Thoracic aorta (tissue), 2 donors: Measurements from ENCODE around the gene CSNK2B. TPM values are rescaled to one million over a fixed set of nuclear protein-coding genes. Genes with fewer than 3 reads are reported as not detected.

ENCODE experiments used
- ATAC-seq: fragments of 150-250 bp; one replicate; pipeline ENCODE4 v1.8.0; 2017; ENCODE audit warnings: low read depth; ENCODE audit not compliant: insufficient number of reproducible peaks, low FRiP score
- DNase-seq: peaks from one replicate; pipeline ENCODE4 v3.0.0-alpha.2; 2020; ENCODE audit warnings: low spot score
- H3K27ac ChIP-seq, 2 donors: fragments of 200-600 bp; sonication (generic); 1 replicate in 1 of 2; 2 replicates in 1 of 2; pipeline ENCODE4 v1.5.1; 2016; ENCODE audit warnings: mild to moderate bottlenecking in 2 of 2, moderate library complexity in 2 of 2
- H3K27me3 ChIP-seq: fragments of 200-600 bp; sonication (generic); replicated peaks from 2 replicates; pipeline ENCODE4 v1.6.0; 2016; ENCODE audit warnings: mild to moderate bottlenecking; ENCODE audit not compliant: insufficient read depth
- H3K36me3 ChIP-seq: fragments of 200-600 bp; sonication (generic); one replicate; pipeline ENCODE4 v1.5.1; 2016
- H3K4me1 ChIP-seq, 2 donors: fragments of 200-600 bp; sonication (generic); 1 replicate in 1 of 2; 2 replicates in 1 of 2; pipeline versions ENCODE4 v1.5.1 to v1.6.0; 2016; ENCODE audit warnings: low read depth in 2 of 2, mild to moderate bottlenecking in 1 of 2; ENCODE audit not compliant: control insufficient read depth in 1 of 2
- H3K4me3 ChIP-seq: fragments of 200-600 bp; sonication (generic); 2 replicates; pipeline ENCODE4 v1.5.1; 2016; ENCODE audit warnings: mild to moderate bottlenecking
- H3K9me3 ChIP-seq: fragments of 200-600 bp; sonication (generic); 2 replicates; pipeline ENCODE4 v1.5.1; 2016
- total RNA-seq, 2 donors: library from RNA; depleted of rRNA; stranded (reverse); fragments of >200 nt; gene quantifications; one replicate each; pipeline versions ENCODE4 v1.1.0 to v1.2.3, GENCODE V29; 2016
- TF ChIP-seq, protein P1 (sequence below): fragments of 200-600 bp; sonication (generic); IDR thresholded peaks from one replicate; pipeline ENCODE4 v1.5.1; 2019; ENCODE audit warnings: antibody characterized with exemption

CSNK2B gene
- total RNA-seq, 2 donors from 2014 or later, result 175 to 202 TPM

DNA sequence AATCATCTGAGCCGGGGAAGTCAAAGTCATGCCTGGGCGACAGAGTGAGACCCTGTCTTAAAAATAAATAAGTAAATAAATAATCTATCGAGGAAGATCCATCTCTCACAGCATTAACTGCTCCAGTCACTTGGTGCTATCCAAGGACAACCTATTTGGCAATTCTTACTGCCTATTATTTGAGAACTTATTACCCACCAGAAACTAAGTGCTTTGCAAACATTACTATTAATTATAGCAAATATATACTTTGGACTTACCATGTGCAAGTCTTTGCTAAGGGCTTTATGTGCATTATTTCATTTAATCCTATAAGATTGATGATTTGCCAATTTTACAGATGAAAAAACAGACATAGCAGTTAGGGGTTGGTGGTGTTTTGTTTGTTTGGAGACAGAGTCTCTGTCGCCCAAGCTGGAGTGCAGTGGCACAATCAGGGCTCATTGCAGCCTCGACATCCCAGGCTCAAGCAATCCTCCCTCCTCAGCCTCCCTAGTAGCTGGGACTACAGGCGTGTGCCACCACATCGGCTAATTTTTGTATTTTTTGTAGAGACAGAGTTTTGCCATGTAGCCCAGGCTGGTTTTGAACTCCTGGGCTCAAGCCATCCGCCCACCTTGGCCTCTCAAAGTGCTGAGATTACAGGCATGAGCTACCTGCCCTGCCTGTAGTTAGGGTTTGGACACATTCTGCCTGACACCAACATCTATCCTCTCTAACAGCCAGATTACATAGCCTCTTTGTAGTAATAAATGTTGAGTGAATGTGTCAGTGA is 11.1 kb upstream of the CSNK2B start:
- H3K36me3 ChIP-seq, result peaks cover 2% of the 10 kb centered on the region
- H3K9me3 ChIP-seq, result no peaks in the 10 kb centered on the region
- no peak overlapping the region for H3K27ac ChIP-seq
- no peaks in the 10 kb centered on the region for H3K27me3 ChIP-seq
- H3K4me1 ChIP-seq, result peaks cover 24 to 50% of the 10 kb centered on the region in 2 donors
- DNase-seq, result no peak
- no peak for ATAC-seq
- H3K4me3 ChIP-seq, result no peak overlapping the region
- TF ChIP-seq, protein P1, sequence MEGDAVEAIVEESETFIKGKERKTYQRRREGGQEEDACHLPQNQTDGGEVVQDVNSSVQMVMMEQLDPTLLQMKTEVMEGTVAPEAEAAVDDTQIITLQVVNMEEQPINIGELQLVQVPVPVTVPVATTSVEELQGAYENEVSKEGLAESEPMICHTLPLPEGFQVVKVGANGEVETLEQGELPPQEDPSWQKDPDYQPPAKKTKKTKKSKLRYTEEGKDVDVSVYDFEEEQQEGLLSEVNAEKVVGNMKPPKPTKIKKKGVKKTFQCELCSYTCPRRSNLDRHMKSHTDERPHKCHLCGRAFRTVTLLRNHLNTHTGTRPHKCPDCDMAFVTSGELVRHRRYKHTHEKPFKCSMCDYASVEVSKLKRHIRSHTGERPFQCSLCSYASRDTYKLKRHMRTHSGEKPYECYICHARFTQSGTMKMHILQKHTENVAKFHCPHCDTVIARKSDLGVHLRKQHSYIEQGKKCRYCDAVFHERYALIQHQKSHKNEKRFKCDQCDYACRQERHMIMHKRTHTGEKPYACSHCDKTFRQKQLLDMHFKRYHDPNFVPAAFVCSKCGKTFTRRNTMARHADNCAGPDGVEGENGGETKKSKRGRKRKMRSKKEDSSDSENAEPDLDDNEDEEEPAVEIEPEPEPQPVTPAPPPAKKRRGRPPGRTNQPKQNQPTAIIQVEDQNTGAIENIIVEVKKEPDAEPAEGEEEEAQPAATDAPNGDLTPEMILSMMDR, result no peak

DNA sequence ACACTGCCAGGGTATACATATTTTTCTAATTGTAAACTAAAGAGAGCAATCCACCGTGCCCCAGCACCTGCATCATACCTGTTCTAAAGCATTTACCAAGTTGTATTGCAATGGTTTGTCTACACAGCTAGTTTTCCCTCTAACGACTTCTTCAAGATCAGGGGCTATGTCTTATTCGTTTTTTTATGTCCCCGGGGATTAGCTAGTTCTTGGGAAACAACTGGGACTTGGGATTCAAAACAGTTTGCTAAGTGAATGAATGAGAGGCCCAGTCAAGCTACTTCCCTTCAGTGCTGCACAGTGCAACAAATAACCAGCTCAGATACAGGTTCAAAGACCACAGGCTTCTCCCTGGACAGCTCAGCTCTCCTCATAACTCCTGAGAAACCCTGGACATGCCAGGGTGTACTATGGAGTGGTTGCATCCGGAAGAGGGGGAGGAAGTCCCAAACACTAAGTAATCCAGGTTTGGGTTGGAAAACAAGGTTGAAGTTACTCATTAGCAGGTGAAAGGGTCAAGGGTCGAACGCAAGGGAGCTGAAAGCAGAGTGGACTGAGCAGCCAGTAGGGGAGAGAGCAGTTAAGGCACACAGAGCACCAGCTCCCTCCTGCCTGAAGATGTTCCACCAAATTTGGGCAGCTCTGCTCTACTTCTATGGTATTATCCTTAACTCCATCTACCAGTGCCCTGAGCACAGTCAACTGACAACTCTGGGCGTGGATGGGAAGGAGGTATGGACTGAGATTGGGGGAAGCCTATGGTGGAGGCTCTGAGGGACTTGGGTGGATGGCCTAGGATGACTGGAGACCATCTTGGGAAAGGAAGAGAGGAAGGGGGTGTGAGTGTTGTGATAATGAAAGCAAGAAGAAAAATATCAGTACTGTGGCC is 10.3 kb upstream of the CSNK2B start, which contains the start of gene APOM:
Gene APOM (plus strand): TSS at position 546 of the 889 bp plus-strand sequence. CDS start 73 bp downstream, at position 619.
- no peaks in the 10 kb centered on the region for H3K36me3 ChIP-seq
- TF ChIP-seq, protein P1, result no peak
- no peak within 1 kb of the TSS for H3K4me3 ChIP-seq
- peaks cover 25 to 48% of the 10 kb centered on the region in 2 donors for H3K4me1 ChIP-seq
- no peaks in the 10 kb centered on the region for H3K9me3 ChIP-seq
- H3K27me3 ChIP-seq, result no peaks in the 10 kb centered on the region
- no peak for ATAC-seq
- DNase-seq, result no peak
- no peak within 1 kb of the TSS for H3K27ac ChIP-seq

DNA sequence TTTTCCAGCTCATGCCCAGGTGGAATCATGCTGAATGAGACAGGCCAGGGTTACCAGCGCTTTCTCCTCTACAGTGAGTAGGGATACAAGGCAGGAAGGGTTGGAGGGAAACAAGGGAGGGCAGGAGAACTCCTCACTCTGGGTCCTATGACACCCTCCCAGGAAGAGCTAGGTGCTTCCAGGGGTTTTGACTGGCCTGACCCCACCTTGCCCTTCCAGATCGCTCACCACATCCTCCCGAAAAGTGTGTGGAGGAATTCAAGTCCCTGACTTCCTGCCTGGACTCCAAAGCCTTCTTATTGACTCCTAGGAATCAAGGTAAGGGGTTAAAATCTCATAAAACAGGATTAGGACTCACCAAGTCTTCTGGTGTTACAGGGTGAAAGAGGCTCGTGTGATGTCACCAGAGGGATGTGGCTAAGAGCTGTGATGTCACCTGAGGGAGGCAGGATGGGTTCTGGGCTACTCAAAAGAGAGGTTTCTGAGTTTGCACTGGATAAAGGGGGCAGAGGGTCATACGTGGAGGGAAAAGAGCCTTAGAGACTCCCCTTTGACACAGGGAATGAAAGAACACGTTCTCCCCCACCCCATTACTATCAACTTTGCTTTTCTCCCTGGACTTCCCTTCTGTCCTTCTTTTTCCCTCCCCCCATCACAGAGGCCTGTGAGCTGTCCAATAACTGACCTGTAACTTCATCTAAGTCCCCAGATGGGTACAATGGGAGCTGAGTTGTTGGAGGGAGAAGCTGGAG is 8.3 kb upstream of the CSNK2B start:
- Histone ChIP-seq H3K36me3 (no peaks in the 10 kb centered on the region), H3K4me1 (peaks cover 23 to 51% of the 10 kb centered on the region in 2 donors), H3K9me3 (no peaks in the 10 kb centered on the region), H3K27me3 (no peaks in the 10 kb centered on the region), H3K4me3 (no peak overlapping the region), H3K27ac (no peak overlapping the region)
- TF ChIP-seq, protein P1, result no peak
- ATAC-seq (no peak), DNase-seq (no peak)

DNA sequence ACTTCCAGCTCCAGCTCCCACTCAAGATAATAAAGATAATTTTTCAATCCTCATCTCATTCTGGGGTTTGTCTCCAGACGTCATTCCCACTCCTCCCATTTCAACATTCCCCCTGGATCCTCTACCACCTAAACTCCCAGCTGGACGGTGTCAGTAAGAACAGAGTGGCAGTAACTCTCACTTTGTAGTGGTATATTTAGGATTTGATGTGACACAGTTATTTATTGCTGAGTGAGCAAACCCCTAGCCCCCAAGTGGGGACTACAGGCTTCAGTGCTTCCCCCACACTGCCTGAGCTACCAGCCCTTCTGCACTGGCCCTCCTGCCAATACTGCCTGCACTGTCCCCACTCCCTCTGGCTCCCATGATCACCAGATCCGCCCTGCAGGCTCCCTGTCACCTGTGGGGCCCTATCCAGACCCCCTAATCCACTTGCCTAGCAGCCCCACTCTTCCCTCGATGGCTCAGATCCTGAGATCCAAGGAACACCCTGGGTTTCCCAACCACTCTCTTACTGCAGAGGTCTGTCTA is 7.7 kb upstream of the CSNK2B start:
- H3K27ac ChIP-seq, result no peak overlapping the region
- no peak for ATAC-seq
- no peaks in the 10 kb centered on the region for H3K9me3 ChIP-seq
- TF ChIP-seq, protein P1, result no peak
- H3K4me1 ChIP-seq, result peaks cover 25 to 56% of the 10 kb centered on the region in 2 donors
- H3K4me3 ChIP-seq, result no peak overlapping the region
- H3K36me3 ChIP-seq, result no peaks in the 10 kb centered on the region
- H3K27me3 ChIP-seq, result no peaks in the 10 kb centered on the region
- DNase-seq, result no peak
